ENCODE data around the gene SLC22A31. TPM values are rescaled to one million over a fixed set of nuclear protein-coding genes. Genes with fewer than 3 reads are reported as not detected.

Gene SLC22A31
- total RNA-seq, 2 donors from 2014 or later, result 4.6 TPM; not detected in 1

DNA sequence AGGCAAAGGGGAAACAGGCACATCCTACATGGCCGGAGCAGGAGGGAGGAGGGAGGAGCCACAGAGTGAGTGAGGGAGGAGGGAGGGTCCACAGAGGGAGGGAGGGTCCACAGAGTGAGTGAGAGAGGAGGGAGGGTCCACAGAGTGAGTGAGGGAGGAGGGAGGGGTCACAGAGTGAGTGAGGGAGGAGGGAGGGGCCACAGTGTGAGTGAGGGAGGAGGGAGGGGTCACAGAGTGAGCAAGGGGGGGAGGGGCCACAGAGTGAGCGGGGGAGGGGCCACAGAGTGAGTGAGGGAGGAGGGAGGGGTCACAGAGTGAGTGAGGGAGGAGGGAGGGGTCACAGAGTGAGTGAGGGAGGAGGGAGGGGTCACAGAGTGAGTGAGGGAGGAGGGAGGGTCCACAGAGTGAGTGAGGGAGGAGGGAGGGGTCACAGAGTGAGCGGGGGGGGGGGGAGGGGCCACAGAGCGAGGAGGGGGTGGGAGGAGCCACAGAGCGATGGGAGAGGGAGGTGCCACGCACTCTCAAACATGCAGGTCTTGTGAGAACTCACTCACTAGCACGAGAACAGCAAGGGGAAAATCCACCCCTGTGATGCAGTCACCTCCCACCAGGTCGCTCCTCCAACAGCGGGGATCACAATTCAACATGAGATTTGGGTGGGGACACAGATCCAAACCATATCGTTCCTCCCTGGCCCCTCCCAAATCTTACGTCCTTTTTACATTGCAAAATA, 53.1 kb downstream of the SLC22A31 start:
- 91% methylated on average over 9 of the region's 11 CpGs for WGBS
- Histone ChIP-seq H3K9me3 (no peaks in the 10 kb centered on the region), H3K36me3 (no peaks in the 10 kb centered on the region), H3K4me1 (replicated peaks) (no peaks in the 10 kb centered on the region), H3K4me3 (no peak overlapping the region), H3K27me3 (replicated peaks; ENCODE audit: insufficient read depth) (no peaks in the 10 kb centered on the region), H3K27ac (no peak overlapping the region)
- TF ChIP-seq POLR2A (IDR thresholded peaks at IDR 0.05) (no peak), POLR2AphosphoS5 (IDR thresholded peaks at IDR 0.05) (no peak)
- TF ChIP-seq, protein P1, sequence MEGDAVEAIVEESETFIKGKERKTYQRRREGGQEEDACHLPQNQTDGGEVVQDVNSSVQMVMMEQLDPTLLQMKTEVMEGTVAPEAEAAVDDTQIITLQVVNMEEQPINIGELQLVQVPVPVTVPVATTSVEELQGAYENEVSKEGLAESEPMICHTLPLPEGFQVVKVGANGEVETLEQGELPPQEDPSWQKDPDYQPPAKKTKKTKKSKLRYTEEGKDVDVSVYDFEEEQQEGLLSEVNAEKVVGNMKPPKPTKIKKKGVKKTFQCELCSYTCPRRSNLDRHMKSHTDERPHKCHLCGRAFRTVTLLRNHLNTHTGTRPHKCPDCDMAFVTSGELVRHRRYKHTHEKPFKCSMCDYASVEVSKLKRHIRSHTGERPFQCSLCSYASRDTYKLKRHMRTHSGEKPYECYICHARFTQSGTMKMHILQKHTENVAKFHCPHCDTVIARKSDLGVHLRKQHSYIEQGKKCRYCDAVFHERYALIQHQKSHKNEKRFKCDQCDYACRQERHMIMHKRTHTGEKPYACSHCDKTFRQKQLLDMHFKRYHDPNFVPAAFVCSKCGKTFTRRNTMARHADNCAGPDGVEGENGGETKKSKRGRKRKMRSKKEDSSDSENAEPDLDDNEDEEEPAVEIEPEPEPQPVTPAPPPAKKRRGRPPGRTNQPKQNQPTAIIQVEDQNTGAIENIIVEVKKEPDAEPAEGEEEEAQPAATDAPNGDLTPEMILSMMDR (IDR thresholded peaks at IDR 0.05), result no peak
- intact Hi-C loops (cut with DNase I), result no loop called here
- DNase-seq (ENCODE audit: low spot score), result no peak

GRCh38 chr16:89146211-89147005, 53.9 kb downstream of the SLC22A31 start:
- WGBS, result 97% methylated on average over 21 of the region's 21 CpGs

More at GRCh38 chr16:89146211-89147005, 53.9 kb downstream of the SLC22A31 start:
- no peaks in the 10 kb centered on the region for H3K9me3 ChIP-seq
- TF ChIP-seq POLR2A (IDR thresholded peaks at IDR 0.05) (no peak), POLR2AphosphoS5 (IDR thresholded peaks at IDR 0.05) (no peak)
- TF ChIP-seq, protein P1 (IDR thresholded peaks at IDR 0.05), result no peak
- no peaks in the 10 kb centered on the region for H3K36me3 ChIP-seq
- H3K4me3 ChIP-seq, result no peak overlapping the region
- no peaks in the 10 kb centered on the region for H3K4me1 ChIP-seq (replicated peaks)
- no peaks in the 10 kb centered on the region for H3K27me3 ChIP-seq (replicated peaks; ENCODE audit: insufficient read depth)
- DNase-seq (ENCODE audit: low spot score), result no peak
- no peak overlapping the region for H3K27ac ChIP-seq
- intact Hi-C loops (cut with DNase I), result no loop called here

Other genes with a start within 250 kb of the SLC22A31 start
- gene CBFA2T3, start 223.3 kb downstream of the SLC22A31 start, total RNA-seq, result 1 to 10 TPM; 4.5 to 8.7 TPM
- gene ACSF3, start 106.7 kb downstream of the SLC22A31 start, total RNA-seq, result 10 to 100 TPM; 42.1 to 80.5 TPM
- 1 to 10 TPM in 1 of 2 donors, under 1 TPM in 1; 0.64 to 2.7 TPM for gene CDH15, start 28.8 kb downstream of the SLC22A31 start, total RNA-seq
- gene ZNF778, start 17.2 kb upstream of the SLC22A31 start, total RNA-seq, result 10 to 100 TPM; 12.9 to 30.2 TPM